Osteocyte (in vitro differentiated cells): ENCODE data around the gene CNGB1. TPM values are rescaled to one million over a fixed set of nuclear protein-coding genes. Genes with fewer than 3 reads are reported as not detected.

Experiments
- DNase-seq: peaks from one replicate; pipeline ENCODE4 v3.0.0; 2021; ENCODE audit warnings: mixed read lengths; ENCODE audit not compliant: unreplicated experiment; ENCODE audit errors: extremely low spot score
- H3K27ac Mint-ChIP-seq: one replicate; pipeline ENCODE4 v1.8.0; 2021; ENCODE audit warnings: mild to moderate bottlenecking, mixed read lengths; ENCODE audit not compliant: unreplicated experiment
- H3K27me3 Mint-ChIP-seq: one replicate; pipeline ENCODE4 v1.8.0; 2021; ENCODE audit warnings: mixed read lengths; ENCODE audit not compliant: unreplicated experiment
- H3K36me3 Mint-ChIP-seq: one replicate; pipeline ENCODE4 v1.8.0; 2021; ENCODE audit warnings: mixed read lengths; ENCODE audit not compliant: unreplicated experiment
- H3K4me1 Mint-ChIP-seq: one replicate; pipeline ENCODE4 v1.8.0; 2021; ENCODE audit warnings: mixed read lengths; ENCODE audit not compliant: unreplicated experiment
- H3K4me3 Mint-ChIP-seq: one replicate; pipeline ENCODE4 v1.8.0; 2021; ENCODE audit warnings: mild to moderate bottlenecking, moderate library complexity, mixed read lengths; ENCODE audit not compliant: unreplicated experiment
- H3K9me3 Mint-ChIP-seq: one replicate; pipeline ENCODE4 v1.8.0; 2021; ENCODE audit warnings: mixed read lengths; ENCODE audit not compliant: unreplicated experiment
- total RNA-seq: library from RNA; stranded (reverse); gene quantifications from 2 replicates; pipeline ENCODE4 v1.2.1, GENCODE V29; 2021
- TF ChIP-seq, protein P1 (sequence below): fragments of 200-600 bp; sonication (generic); IDR thresholded peaks from 2 replicates; pipeline ENCODE4 v1.5.0; 2021; ENCODE audit warnings: antibody characterized with exemption, mild to moderate bottlenecking, moderate library complexity

Gene CNGB1
- total RNA-seq, 1 donor from 2014 or later: not detected

DNA sequence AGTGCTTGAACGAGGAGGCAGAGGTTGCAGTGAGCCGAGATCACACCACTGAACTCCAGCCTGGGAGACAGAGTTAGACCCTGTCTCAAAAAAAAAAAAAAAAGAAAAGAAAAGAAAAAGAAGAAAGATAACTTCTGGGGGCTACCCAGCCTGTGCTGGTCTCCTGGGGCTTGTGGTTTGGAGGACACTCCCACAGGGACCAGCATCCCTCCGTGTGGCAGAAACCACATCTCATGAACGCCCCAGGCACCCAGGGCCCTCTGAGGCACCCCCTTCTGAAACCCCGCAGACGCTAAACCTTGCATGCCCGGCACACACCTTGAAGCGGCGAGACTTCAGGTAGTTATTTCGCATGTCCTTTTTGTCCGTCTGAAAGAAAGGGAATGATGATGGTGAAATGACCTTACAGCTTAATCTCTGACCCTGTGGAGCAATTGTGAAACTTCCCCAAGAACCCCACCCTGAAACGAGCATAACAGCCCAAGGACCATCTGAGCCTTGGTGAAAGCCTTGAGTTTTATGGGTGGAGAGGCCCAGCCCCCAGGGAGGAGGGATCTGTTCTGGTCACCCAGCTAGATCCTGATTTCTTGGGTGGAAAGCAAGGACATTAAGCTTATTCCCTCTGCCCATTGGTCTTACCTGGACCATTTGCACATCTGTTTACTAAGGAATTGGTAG, 55.0 kb downstream of the CNGB1 start:
- TF ChIP-seq, protein P1, sequence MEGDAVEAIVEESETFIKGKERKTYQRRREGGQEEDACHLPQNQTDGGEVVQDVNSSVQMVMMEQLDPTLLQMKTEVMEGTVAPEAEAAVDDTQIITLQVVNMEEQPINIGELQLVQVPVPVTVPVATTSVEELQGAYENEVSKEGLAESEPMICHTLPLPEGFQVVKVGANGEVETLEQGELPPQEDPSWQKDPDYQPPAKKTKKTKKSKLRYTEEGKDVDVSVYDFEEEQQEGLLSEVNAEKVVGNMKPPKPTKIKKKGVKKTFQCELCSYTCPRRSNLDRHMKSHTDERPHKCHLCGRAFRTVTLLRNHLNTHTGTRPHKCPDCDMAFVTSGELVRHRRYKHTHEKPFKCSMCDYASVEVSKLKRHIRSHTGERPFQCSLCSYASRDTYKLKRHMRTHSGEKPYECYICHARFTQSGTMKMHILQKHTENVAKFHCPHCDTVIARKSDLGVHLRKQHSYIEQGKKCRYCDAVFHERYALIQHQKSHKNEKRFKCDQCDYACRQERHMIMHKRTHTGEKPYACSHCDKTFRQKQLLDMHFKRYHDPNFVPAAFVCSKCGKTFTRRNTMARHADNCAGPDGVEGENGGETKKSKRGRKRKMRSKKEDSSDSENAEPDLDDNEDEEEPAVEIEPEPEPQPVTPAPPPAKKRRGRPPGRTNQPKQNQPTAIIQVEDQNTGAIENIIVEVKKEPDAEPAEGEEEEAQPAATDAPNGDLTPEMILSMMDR: no peak
- no peaks in the 10 kb centered on the region for H3K4me1 Mint-ChIP-seq
- DNase-seq: no peak
- no peak overlapping the region for H3K4me3 Mint-ChIP-seq
- no peak overlapping the region for H3K27ac Mint-ChIP-seq
- H3K36me3 Mint-ChIP-seq: no peaks in the 10 kb centered on the region
- peaks cover 33% of the 10 kb centered on the region for H3K27me3 Mint-ChIP-seq
- H3K9me3 Mint-ChIP-seq: no peaks in the 10 kb centered on the region

DNA sequence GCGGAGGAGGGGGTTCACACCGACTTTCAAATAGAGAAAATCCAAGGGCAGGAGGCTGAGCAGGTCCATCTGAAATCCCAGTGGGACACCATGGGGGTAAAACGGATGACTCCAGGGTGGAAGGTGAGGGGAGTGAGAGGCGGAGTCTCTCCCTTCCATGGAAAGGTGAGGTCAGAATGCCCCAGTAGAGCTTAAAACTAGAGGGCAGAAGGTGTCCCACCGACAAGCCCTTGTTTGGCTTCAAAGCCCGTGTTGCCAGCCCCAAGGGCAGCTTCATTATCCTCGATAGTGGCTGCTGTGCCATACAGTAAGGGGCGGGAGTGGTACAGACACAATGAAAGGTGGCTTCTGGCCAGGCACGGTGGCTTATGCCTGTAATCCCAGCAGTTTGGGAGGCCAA, 55.7 kb downstream of the CNGB1 start:
- TF ChIP-seq, protein P1: no peak
- Mint-ChIP-seq H3K36me3 (no peaks in the 10 kb centered on the region), H3K9me3 (no peaks in the 10 kb centered on the region), H3K27me3 (peaks cover 31% of the 10 kb centered on the region), H3K4me1 (no peaks in the 10 kb centered on the region), H3K4me3 (no peak overlapping the region), H3K27ac (no peak overlapping the region)
- no peak for DNase-seq

DNA sequence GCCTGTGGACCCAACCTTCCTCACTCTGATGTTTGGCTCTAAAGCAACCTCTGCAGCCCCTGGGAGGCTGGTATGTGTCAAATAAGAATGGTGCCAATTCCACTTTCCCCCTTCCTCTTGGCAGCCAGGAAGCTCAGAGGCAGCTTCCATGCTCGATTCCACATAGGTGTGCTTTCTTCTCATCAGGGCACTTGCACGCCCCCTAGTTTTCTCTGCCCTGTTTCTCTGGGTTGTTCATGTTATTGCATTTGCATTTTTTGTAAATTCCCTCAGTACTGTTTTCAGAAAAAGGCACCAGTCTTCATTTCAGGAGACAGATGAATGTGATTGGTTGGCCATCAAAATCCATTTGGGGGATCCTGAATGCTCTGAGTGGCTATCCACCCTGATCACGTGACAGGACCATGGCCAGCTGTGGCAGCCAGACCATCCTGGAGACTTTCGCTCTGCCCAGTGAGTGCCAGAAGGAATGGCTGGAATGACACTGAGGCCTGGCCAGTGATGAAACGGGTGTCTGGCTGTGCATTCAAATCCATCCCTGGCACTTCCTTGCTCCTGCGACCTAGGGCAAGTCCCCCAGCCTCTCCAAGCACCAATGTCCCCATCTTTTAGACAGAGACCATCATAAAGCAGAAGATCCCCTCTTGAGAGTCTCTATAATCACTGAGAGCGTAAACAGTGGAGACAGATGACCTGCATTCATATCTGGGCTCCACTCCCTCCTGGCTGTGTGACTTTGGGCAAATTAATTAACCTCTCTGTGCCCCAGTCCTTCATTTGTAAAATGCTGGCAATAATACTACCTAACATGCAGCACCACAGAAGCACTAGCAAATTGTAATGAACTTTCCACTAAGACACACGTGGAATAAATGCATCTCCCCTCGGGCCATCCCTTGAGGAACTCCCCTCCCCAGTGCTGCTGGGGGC, 56.4 kb downstream of the CNGB1 start:
- Mint-ChIP-seq H3K9me3 (no peaks in the 10 kb centered on the region), H3K27me3 (peaks cover 28% of the 10 kb centered on the region), H3K4me3 (no peak overlapping the region), H3K27ac (no peak overlapping the region), H3K36me3 (no peaks in the 10 kb centered on the region), H3K4me1 (no peaks in the 10 kb centered on the region)
- DNase-seq: no peak
- TF ChIP-seq, protein P1: no peak

DNA sequence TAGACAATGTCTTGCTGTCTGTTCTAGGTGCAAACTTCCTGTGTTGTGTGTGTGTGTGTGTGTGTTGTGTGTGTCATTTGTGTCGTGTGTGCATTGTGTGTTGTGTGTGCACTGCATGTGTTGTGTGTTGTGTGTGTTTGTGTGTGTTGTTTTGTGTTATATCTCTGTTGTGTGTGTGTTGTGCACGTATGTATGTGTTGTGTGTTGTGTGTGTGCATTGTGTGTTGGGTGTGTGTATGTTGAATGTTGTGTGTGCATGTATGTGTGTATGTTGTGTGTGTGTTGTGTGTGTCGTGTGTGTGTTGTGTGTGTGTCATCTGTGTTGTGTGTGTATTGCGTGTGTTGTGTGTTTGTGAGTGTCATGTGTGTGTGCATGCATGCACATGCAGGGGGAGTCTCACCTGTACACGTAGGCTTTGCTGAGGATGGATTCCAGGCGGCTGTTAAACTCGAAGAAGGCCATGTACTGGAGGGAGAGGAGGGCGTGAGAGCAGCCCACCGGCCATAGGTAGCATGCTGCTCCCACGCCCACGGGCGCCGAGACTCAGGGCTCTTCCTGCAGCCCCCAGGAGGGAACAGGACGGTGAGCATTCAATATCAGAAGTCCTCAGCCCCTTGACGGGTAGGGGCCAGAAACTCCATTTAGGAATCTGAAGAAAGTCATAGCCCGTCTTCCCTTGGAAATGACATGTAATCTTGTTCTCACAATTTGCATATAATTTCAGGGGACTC, 58.2 kb downstream of the CNGB1 start:
- Mint-ChIP-seq H3K9me3 (no peaks in the 10 kb centered on the region), H3K4me3 (no peak overlapping the region), H3K36me3 (no peaks in the 10 kb centered on the region), H3K27ac (no peak overlapping the region), H3K4me1 (no peaks in the 10 kb centered on the region), H3K27me3 (peaks cover 32% of the 10 kb centered on the region)
- no peak for DNase-seq
- TF ChIP-seq, protein P1: no peak
